GM21737 (cell line): ENCODE results near the gene UBE2V1.
"Not testable (repeated sequence)": the region's sequence is repeated elsewhere in the genome, so short reads cannot be mapped to it uniquely, and the experiment has no call there.

Source experiments
- ATAC-seq: cut with Tn5 transposase; IDR thresholded peaks from one replicate; pipeline ENCODE4 v1.9.1; 2021; ENCODE audit warnings: mild to moderate bottlenecking, moderate library complexity; ENCODE audit not compliant: unreplicated experiment

UBE2V1 gene

DNA sequence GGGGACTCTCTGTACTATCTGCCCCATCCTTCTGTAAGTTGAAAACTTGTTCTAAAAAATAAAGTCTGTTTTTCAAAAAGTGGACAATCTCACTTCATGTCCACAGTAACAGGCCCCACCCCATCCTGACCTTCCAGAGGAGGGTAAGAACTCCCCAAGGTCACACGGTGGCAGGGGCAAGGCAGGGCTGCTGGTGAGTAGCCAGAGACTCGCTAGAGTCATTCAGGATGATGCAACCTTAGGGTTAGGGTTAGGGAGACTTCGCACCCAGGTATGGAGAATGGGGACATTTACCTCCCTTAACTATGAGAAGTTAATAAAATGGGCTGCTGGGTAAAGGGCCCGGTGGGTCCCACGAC lies 25.1 kb upstream of the UBE2V1 start:
- ATAC-seq = no peak

DNA sequence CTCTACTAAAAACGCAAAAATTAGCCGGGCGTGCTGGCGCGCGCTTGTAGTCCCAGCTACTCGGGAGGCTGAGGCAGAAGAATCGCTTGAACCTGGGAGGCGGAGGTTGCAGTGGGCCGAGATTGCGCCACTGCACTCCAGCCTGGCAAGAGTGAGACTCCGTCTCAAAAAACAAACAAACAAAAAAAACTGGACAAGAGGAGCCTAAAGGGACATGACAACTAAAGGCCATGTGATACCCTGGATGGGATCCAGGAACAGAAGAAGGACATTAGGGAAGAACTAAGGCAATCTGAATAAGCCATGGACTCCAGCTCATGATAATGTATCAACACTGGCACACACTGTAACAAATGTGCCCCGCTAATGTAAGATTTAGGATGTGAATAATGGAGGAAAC lies 24.8 kb upstream of the UBE2V1 start:
- ATAC-seq = not testable (repeated sequence)

DNA sequence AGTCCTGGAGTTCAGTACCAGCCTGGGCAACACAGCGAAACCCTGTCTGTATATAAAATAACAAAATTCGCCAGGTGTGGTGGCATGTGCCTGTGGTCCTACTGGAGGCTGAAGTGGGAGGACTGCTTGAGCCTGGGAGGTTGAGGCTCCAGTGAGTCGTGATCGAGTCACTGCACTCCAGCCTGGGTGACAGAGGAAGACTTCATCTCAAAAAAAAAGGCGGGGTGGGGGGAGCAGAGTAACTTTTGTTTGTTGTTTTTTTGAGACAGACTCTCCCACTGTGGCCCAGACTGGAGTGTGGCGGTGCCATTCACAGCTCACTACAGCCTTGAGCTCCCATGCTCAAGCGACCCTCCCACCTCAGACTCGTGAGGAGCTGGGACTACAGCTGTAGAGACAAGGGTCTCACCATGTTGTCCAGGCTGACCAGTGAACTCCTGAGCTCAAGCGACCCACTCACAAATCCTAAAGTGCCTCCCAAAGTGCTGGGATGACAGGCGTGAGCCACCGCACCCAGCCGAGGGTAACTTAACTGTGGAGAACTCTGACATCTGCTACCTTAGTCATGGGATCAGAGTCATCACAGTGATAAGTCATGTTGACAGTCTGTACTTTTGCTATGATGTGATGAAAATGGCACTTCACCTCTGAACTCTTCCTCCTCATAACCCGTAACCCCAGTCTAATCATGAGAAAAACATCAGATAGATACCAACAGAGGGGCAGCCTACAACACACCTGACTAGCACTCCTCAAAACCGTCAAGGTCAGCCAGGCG lies 24.1 kb upstream of the UBE2V1 start:
- no peak for ATAC-seq

DNA sequence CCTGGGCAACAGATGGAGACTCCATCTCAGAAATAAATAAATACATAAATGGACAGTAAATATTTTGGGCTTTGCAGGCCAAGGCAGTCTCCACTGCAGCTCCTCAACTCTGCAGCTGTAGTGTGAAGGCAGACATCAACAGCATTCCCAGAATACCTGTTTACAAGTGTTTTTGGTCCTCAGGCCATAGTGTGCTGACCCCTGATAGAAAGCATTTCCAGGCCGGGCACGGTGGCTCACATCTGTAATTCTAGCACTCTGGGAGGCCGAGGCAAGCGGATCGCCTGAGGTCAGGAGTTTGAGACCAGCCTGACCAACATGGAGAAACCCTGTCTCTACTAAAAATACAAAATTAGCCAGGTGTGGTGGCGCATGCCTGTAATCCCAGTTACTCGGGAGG lies 22.2 kb upstream of the UBE2V1 start:
- ATAC-seq = not testable (repeated sequence)

DNA sequence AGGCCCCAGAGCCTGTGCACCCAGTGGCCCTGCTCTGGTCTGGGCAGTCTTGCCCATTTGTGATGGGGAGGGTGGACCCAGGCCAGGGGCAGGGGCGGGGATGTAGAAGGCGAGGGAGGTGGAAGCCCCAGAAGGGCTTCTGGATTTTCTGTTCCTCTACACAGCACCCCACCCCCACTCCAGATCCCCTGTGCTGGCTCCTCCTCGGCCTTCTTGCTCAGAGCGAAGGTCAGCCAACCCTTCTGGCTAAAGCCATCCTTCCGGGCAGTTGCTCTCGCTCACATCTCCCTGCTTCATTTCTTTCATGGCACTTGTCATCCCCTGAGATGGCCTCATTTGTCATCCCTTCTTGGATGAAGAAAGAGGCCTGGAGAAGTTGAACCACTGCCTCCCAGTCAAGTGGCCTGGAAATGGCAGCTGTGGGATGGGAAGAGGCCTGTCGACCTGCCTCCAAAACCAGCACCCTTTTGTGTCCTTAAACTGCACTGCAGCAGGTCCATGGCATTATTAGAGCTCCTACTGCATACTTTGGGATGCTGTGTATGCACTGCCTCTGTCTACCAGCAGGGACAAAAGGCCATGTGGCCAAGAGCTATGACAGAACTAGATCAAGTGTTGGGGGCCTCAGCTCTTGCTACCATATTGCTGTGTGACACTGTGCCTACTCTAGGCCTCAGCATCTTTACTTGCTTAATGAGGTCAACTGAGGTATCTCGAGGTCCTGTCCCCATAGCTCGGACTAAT lies 20.7 kb upstream of the UBE2V1 start:
- ATAC-seq = no peak

DNA sequence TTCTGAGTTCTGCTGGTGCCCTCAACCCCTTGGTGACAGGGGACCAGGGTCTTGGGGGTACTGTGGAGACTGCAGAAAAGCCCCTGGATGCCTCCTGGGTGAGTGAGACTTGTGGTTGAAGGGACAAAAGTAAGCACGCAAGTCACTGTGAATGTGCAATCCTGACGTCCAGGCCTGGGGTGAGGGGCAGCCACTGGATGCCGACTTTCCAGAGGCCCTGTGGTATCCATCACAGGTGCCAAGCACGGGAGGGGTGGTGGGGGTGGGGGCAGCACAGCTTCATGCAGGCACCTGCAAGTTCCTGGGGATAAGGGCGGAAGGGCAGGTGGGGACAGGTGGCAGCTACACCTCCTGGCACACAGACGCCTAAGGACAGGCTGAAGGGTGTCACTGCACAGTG lies 20.1 kb upstream of the UBE2V1 start:
- no peak for ATAC-seq

DNA sequence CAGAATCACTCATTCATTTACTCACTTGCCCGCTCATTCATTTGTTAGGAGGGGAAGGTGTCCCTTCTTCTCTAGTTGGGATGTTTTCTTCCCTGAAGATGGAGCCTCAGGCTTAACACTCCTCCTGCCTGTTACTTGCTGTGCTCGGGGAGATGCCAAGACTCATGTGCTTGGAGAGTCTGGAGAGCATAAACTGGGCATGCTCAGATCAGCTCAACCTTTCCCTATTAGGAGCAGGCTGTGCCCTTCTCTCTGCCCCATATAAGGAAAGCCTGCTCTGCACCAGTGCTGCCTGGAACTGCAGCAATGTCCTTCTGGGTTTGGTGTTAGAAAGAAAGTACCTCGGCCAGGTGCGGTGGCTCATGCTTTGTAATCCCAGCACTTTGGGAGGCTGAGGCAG lies 18.0 kb upstream of the UBE2V1 start:
- ATAC-seq = no peak

DNA sequence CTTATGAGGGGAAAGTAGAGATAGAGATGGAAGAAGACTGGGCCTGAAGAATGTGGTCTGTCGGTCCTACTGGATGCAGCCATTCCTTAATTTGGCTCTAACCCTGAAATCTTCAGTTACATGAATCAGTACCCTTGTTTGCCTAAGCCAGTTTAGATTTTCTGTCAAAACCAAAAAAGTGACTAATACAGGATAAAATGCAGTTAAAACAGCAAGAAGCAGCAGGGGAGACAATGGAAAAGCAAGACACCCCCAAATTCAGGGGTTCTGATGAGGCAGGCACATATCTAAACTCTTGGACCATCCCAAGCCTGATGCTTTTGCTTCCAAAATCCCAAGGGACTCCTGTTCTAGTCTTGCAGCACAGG lies 17.4 kb upstream of the UBE2V1 start:
- no peak for ATAC-seq

DNA sequence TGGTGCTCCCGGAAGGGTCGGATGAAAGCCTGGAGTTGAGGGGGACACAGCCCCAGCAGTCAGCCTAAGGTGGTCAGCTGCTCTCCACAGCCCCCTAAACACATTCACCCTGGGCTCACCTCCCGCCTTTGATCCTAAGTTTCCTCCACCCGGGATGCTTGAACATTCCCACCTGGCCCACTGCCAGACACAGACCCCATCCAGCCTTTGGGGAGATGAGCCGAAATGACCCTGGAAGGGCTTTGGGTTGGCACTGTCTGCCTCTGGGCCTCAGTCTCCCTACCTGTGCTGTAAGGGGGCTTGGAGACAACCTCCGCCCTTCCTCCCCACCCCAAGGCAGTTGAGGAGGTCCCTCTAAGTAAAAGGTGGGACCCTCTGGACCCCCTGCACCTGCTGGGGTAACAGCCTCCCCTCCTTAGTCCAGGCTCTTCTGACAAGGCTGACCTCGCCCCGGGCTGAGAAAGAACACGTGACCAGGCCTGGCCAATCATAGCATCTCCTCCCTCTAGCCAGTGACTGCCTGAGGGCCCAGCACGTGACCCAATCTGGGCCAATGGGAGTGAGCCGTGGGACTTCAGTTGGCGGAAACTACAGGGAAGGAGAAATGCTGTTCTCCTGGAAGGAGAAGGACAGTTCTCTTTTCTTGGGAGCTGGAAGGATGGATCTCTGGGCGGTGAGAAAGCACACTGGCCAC lies 16.9 kb upstream of the UBE2V1 start:
- no peak for ATAC-seq

DNA sequence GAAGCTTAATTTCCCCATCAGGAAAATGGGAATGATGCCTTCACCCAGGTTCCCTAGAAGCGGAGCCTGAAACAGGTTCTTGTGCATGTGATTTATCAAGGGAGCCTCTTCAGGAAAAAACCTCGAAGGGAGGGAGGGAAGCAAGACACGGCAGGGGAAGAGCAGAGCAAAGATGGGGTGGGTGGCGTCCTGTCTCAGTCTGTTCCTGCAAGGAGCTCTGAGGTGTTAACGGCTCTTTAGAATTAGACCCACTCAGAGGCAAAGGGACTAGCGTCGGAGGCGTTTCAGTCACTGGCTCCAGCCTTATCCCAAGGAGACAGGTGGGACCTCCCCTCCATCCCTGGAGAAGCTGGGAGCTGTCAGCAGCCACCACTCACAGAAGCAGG lies 15.6 kb upstream of the UBE2V1 start:
- no peak for ATAC-seq

DNA sequence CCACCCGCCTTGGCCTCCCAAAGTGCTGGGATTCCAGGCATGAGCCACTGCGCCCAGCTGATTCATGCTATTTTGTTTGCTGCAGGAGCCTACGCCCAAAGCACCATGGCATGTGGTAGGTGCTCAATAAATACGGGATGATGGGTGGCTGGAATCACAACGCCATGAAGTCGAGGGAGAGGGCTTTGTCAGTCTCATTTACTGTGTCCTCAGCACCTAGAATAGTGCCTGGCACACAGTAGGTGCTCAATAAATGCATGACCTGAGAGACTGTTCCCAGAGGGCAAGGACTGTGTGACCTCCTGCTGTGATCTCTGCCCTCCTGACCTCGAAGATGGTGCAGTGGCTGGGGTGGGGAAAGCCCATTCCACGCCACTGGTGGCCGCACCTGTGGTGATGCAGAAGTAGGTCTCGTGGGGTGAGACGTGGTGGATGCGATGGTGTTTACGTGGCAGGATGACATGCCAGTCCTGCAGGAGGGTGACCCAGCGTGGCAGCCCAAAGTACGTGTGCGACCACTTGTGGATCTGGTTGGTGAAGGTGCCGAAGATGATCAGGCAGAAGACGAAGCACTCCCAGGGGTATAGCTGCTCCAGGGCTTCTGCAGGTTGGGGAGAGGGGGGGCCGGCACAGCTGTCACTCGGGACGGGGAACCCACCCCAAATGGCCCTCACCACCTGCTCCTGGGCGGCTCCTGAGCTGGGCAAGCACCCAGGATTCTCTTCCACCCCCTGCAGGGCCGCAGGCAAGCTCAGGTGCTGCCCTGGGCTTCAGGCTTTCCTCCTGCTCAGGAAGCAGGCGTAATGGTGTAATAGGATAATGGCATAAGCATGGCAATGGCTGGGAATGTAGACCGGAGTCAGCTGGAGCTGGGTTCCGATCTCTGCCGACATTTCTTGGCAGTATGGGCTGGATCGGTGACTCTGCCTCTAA lies 14.9 kb upstream of the UBE2V1 start:
- ATAC-seq = no peak

DNA sequence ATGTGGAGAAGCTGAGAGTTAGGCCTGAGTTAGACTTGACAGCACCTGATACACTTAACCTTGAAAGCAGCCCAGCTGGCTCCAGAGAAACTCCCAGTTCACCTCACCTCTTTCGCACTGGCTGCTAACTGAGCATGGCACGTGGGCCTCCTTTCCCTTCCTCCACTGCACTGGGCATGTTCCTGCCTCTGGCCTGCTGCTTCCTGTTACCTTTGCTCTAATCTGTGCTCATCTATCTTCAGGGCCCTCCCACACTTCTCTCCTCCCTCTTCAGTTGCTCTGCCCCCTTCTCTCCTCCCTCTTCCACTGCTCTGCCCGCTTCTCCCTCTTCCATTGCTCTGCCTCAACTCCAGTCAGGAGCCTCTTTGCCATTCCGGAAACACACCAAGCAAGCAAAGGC lies 13.7 kb upstream of the UBE2V1 start:
- ATAC-seq = no peak

DNA sequence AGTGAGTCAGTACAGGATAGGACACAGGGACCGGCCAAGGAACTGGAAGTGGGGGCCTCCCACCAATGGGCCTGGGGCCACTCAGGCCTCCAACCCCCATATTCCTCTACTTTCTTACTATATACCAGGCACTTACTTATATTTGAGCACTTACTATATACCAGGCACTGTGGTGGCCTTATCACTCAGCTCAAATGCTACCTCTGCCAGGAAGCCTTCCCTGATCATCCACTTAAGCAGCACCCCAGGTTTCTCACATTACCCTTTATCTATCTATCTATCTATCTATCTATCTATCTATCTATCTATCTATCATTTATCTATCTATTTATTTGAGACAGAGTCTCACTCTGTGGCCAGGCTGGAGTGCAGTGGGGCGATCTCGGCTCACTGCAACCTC lies 12.3 kb upstream of the UBE2V1 start:
- no peak for ATAC-seq

DNA sequence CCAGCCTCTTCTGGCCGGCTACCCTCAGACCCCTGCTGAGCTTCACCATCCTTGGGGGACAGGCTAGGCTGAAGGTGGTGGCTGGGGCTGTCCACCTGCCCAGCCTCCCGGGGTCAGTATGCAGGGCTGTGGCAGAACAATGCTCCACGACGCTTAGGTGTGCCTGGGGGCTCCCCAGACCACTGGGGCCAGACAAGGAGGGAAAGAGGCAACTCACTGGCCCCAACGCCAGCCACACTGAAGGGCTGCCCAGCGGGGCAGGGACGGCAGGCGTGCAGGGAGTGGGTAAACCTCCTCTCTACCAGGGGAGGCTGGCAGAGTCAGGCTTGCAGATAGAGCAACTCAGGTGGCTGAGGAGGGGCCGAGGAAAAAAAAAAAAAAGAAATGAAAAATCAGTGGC lies 11.5 kb upstream of the UBE2V1 start:
- ATAC-seq = no peak

DNA sequence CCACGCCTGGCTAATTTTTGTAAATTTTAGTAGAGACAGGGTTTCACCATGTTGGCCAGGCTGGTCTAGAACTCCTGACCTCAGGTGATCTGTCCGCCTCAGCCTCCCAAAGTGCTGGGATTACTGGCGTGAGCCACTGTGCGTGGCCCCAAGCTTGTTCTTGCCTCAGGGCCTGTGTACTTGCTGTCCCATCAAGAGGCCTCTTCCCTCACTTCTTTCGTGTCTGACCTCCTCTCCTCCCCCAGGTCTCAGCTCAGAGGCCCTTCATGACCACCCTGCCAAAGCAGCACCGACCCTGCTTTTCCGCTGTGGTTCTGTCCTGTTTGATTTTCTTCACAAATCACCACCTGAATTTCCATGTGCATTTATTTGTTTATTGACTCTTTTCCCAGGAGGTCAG lies 10.5 kb upstream of the UBE2V1 start:
- ATAC-seq = no peak

DNA sequence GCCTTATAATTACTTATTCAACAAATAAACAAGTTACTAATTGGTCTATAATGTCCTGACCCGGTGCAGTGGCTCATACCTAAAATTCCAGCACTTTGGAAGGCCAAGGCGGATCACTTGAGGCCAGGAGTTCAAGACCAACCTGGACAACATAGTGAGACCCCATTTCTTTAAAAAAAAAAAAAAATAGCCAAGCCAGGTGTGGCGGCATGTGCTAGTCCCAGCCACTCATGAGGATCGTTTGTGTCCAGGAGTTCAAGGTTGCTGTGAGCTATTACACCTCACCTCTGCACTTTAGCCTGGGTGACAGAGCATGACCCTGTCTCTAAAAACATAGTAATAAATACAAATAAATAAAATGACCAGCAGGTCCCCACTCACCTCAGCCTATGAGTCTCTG lies 9.8 kb upstream of the UBE2V1 start:
- ATAC-seq = no peak

DNA sequence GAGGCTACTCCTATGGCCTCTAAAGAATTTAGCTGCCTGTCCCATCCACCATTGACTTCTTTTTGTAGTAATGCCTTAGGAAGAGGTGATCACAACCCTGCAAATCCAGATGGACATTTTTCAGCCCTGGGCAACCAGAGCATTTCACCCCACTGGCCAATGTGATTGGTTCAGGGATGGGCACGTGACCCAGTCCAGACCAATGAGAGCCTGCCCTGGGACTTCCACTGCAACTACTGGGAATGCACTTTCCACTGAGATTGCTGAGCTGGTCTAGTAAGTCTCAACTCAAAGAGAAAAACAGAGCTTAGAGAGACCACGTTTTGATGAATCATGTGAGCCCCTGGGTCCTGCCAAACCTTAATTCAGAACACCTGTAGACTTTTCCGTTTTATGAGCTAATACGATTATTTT lies 8.9 kb upstream of the UBE2V1 start:
- ATAC-seq = no peak

DNA sequence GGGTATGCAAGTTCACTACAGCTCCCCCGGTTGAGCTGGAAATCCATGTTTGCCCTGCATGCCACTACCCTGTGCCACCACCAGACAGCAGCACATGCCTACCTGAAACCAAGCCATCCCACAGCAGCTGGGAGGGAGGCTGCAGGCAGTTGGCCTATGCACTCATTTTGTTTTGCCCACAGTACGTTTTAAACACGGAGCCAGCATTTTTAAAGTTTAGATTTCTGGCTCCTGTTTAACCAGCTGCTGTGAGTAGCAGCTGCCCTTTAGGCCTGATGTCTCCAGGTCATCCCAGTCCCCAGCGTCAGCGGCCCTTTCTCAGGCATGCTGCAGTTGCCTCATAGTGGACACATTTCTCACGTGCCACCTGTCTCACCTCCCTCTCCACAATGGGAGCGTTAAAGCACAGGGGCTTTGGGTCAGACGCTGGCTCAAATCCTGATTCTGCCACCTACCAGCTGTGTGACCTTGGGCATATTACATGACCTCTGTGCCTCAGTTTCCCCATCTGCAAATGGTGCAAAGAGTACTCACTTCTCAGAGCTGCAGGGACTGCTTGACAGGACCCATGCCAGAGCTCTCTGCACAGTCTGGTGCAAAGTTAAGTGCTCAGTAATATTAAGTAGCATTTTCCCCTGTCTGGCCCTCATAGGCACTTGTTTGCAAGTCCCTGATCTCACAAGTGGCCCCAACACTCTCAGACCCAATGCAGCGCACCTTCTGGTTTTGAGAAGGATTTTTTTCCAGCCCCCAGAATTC lies 8.2 kb upstream of the UBE2V1 start:
- no peak for ATAC-seq

DNA sequence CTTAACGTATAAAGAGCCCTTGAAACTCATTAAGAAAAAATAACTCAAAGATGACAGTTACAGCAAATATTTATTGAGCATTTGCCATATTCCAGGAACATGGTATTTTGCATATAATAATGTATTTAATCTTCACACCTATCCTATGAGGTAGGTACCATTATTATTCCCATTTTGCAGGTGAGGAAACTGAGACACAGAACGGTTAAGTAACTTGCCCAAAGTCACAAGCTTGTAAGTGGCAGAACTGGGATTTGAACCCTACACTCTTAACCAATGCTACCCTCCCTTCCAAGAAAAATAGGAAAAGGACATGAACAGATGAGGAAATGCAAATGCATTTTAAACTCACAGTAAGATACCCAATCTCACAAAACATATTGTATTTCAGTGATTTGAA lies 5.3 kb upstream of the UBE2V1 start:
- no peak for ATAC-seq

DNA sequence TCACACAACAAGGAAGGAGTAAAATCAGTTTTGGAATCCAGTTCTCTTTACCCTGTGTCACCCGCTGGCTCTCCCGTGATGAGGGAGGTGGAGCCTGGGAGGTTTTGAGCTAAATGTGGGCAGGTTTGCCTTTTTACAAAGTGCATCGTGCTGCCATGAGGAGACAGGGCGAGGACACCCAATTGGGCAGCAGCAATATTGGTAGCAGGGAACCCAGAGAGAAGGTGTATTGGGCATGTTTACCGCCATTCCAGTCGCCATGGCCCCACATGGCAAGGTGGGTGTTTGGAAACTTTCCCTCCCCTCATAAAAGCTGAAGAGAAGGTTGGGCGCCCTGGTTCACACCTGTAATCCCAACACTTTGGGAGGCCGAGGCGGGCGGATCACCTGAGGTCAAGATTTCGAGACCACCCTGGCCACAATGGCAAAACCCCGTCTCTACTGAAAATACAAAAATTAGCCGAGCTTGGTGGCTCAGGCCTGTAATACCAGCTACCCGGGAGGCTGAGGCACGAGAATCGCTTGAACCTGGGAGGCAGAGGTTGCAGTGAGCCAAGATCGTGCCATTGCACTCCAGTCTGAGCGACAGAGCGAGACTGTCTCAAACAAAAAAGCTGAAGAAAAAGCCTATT lies 3.5 kb upstream of the UBE2V1 start:
- ATAC-seq = no peak
